Esophagus muscularis mucosa (tissue), 3 donors: ENCODE data around the gene PPP2R1B.

Source experiments
- POLR2A ChIP-seq: fragments of 450-650 bp; IDR thresholded peaks from one replicate; pipeline ENCODE4 v1.6.1; 2017; ENCODE audit warnings: antibody characterized with exemption, moderate library complexity, mild to moderate bottlenecking, low read depth
- POLR2AphosphoS5 ChIP-seq, 2 donors: sonication (generic); formaldehyde crosslinking; IDR thresholded peaks; one replicate each; pipeline ENCODE4 v1.6.1; 2017; ENCODE audit warnings: antibody characterized with exemption in 2 of 2
- TF ChIP-seq, protein P1 (sequence below), 3 experiments: fragments of 200-600 bp in 2 of 3; fragments of 450-650 bp in 1 of 3; sonication (generic) in 2 of 3; IDR thresholded peaks; one replicate each; pipeline ENCODE4 v1.5.1; 2017 to 2019; ENCODE audit warnings: antibody characterized with exemption in 3 of 3, mild to moderate bottlenecking in 2 of 3, moderate library complexity in 1 of 3

DNA sequence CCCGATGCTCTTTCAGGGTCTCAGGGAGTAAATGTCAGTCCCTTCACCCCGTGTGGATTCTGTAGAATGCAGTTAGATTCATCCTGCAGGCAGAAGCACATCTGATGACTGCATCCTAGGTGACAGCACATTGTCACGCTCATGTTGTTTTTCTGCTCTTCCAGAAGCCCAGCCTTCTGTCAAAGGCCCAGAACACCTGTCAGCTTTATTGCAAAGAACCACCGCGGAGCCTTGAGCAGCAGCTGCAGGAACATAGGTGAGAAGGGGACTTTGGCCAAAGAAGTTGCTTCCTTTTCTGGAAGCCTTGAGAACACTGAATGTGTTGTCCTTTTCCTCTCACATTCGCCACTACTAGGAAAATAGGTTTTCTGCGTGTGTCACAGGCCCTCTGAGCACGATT, 43.7 kb downstream of the PPP2R1B start:
- TF ChIP-seq, protein P1, sequence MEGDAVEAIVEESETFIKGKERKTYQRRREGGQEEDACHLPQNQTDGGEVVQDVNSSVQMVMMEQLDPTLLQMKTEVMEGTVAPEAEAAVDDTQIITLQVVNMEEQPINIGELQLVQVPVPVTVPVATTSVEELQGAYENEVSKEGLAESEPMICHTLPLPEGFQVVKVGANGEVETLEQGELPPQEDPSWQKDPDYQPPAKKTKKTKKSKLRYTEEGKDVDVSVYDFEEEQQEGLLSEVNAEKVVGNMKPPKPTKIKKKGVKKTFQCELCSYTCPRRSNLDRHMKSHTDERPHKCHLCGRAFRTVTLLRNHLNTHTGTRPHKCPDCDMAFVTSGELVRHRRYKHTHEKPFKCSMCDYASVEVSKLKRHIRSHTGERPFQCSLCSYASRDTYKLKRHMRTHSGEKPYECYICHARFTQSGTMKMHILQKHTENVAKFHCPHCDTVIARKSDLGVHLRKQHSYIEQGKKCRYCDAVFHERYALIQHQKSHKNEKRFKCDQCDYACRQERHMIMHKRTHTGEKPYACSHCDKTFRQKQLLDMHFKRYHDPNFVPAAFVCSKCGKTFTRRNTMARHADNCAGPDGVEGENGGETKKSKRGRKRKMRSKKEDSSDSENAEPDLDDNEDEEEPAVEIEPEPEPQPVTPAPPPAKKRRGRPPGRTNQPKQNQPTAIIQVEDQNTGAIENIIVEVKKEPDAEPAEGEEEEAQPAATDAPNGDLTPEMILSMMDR (IDR thresholded peaks at IDR 0.05) = no peak
- TF ChIP-seq POLR2AphosphoS5 (IDR thresholded peaks at IDR 0.05) (no peak), POLR2A (no peak)
